Astrocyte of the cerebellum (primary cell): Measurements from ENCODE around the gene CAMTA1.
"Not testable (repeated sequence)": the region's sequence is repeated elsewhere in the genome, so short reads cannot be mapped to it uniquely, and the experiment has no call there.

Experiments
- DNase-seq: peaks from one replicate; pipeline ENCODE4 v3.0.0-alpha.2; 2011; ENCODE audit warnings: low read depth
- H3K4me3 ChIP-seq: 2 replicates; pipeline ENCODE4 v1.5.1; 2011; ENCODE audit warnings: mild to moderate bottlenecking, low read depth, low read length, moderate library complexity
- CTCF ChIP-seq: IDR thresholded peaks from 2 replicates; pipeline ENCODE4 v1.5.1; 2012; ENCODE audit warnings: low read length, low read depth, moderate library complexity, mild to moderate bottlenecking; ENCODE audit errors: missing control alignments
- in situ Hi-C: cut with HindIII; loops from 2 replicates; pipeline ENCODE4 v1.10.0; 2017; ENCODE audit warnings: low sequenced_read_pairs

Gene CAMTA1

DNA sequence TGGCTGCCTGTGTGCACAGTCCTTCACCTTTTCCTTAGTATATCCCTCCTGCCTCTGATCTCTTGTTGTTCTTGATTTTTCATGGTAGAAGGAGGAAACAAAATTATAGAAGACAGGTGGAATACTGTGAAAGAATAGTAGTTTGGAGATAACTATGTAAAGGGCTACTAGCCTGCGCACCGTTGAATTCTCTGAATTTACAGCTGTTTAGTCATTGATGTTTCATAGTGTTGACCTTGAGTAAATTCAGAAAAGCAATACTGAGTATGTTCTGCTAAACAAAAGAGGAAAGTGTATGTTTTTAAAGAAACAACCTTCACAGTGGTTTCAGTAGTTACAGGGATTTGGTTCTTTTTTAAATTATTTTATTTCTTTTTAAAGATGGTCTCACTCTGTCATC is 18.1 kb downstream of the CAMTA1 start:
- DNase-seq, result no peak
- TF ChIP-seq CTCF, result no peak
- no peak overlapping the region for H3K4me3 ChIP-seq
- in situ Hi-C loops, result loop anchor here (5.0 kb wide), 1 partner anchor 79 kb away; no protein-coding TSS in a partner anchor

DNA sequence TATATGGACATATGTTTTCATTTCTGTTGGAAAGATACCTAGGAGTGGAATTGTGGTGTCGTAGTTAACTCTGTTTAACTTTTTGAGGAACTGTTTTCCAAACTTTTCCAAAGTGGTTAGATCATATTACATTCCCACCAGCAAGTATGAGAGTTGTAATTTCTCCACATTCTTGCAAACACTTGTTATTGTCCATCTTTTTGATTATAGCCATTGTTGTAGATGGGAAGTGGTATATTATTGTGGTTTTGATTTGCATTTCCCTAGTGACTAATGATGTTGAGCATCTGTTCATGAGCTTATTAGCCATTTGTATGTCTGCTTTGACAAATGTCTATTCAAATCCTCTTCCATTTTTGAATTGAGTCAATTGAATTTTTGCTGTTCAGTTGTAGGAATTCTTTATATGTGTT is 19.8 kb downstream of the CAMTA1 start:
- TF ChIP-seq CTCF, result no peak
- DNase-seq, result peak; percentile 23
- no peak overlapping the region for H3K4me3 ChIP-seq
- in situ Hi-C loops, result no loop called here

DNA sequence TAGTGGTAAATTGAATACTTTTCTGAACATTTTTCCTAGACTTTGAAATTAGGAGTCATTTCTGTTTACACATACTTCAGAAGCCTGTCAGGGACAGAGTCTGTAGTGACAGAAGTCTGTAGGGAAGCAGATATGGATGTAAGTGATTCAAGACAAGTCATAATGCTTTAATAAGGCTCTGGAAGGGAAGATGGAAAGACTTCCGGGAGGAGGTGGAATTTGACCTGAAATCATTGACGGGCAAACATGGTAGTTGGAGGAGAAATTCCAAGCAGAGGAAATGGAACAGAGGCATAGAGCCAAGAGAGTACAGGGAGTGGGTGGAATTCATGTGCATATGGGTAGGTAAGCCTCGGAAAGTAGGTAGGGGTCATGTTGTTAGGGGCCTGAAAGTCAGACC is 22.5 kb downstream of the CAMTA1 start:
- in situ Hi-C loops, result no loop called here
- no peak for DNase-seq
- no peak overlapping the region for H3K4me3 ChIP-seq
- TF ChIP-seq CTCF, result no peak

- DNase-seq, result no peak
- in situ Hi-C loops, result no loop called here
- no peak for TF ChIP-seq CTCF
- no peak overlapping the region for H3K4me3 ChIP-seq
Measured at GRCh38 chr1:6809461-6809860, 24.2 kb downstream of the CAMTA1 start.

DNA sequence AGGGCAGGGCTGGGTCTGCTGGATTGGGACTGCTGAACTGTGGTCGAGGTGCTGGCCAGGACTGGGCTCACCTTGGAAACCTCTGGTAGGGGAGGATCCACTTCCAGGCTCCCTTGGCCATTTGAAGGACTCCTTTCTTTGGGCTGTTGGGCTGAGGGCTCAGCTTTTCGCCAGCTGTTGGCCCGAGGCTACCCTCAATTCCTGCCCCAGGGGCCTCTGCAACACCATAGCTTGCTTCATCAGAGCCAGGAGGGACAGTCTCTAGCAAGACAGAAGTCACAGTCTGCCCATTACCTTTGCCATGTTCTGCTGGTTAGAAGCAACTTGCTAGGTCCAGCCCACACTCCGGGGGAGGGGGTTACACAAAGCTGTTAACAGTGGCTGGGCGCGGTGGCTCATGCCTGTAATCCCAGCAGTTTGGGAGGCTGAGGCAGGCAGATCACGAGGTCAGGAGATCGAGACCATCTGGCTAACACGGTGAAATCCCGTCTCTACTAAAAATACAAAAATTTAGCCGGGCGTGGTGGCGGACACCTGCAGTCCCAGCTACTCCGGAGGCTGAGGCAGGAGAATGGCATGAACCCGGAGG is 25.0 kb downstream of the CAMTA1 start:
- H3K4me3 ChIP-seq, DNase-seq, in situ Hi-C loops: not testable (repeated sequence)

GRCh38 chr1:6811583-6811982 is 26.3 kb downstream of the CAMTA1 start:
- TF ChIP-seq CTCF, result no peak
- in situ Hi-C loops, result no loop called here

GRCh38 chr1:6813165-6813564 is 27.9 kb downstream of the CAMTA1 start:
- in situ Hi-C loops, result no loop called here
- TF ChIP-seq CTCF, result no peak
- H3K4me3 ChIP-seq, result no peak overlapping the region
- no peak for DNase-seq

More at GRCh38 chr1:6811583-6811982, 26.3 kb downstream of the CAMTA1 start:
- no peak overlapping the region for H3K4me3 ChIP-seq
- DNase-seq, result no peak
